Central memory CD8-positive, alpha-beta T cell (primary cell): ENCODE measurements around the gene MBD2.
A peak's percentile ranks its signal among the peaks of the same experiment; 100 is the strongest.
"Not testable (repeated sequence)": the region's sequence is repeated elsewhere in the genome, so short reads cannot be mapped to it uniquely, and the experiment has no call there.

Experiments used
- ATAC-seq: fragments of 150-1000 bp; cut with Tn5 transposase; replicated peaks from 2 replicates; pipeline ENCODE4 v1.10.0; 2022; ENCODE audit warnings: mild to moderate bottlenecking, moderate FRiP score, moderate number of reproducible peaks; ENCODE audit not compliant: poor library complexity, severe bottlenecking; ENCODE audit errors: extremely low read depth
- DNase-seq, 2 donors: peaks; one replicate each; pipeline ENCODE4 v3.0.0; 2021; ENCODE audit warnings: low spot score in 2 of 2
- H3K27ac Mint-ChIP-seq: one replicate; pipeline ENCODE4 v1.8.0; 2022; ENCODE audit warnings: low read depth, mild to moderate bottlenecking, moderate library complexity, mixed read lengths
- H3K27me3 Mint-ChIP-seq: one replicate; pipeline ENCODE4 v1.8.0; 2022; ENCODE audit warnings: mixed read lengths
- H3K36me3 Mint-ChIP-seq: one replicate; pipeline ENCODE4 v1.8.0; 2022; ENCODE audit warnings: mild to moderate bottlenecking, moderate library complexity, mixed read lengths; ENCODE audit not compliant: insufficient read depth
- H3K4me1 Mint-ChIP-seq: one replicate; pipeline ENCODE4 v1.8.0; 2022; ENCODE audit warnings: mixed read lengths
- H3K4me3 Mint-ChIP-seq: one replicate; pipeline ENCODE4 v1.8.0; 2022; ENCODE audit warnings: mild to moderate bottlenecking, moderate library complexity, mixed read lengths
- H3K9me3 Mint-ChIP-seq: one replicate; pipeline ENCODE4 v1.8.0; 2022; ENCODE audit warnings: mixed read lengths

MBD2 gene

DNA sequence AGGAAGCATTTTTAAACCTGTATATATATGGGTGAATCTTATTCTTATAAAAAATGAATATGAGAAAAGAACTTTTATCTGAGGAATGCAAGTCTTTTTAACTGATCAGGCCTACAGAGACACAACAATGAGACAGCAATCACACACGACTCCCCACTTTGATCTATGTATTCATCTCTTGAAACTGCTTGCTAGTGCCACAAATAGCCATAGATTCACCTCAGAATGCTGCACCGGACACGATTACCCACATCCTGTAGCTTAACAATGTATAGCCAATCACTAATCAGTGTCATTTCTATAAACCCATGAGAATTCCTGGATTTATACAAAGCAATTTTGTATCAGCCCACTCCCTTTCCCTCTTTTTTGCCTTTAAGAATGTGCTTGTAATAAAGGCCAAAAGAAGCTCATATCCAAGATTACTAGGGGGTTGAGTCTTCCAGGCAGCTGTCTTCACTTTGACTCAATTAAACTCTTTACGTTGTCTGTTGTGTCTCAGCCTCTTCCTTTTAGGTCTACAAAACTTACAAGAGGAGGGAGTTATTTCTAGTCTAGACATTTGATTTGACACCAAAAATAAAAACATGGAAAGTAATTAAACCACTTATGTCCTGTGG, 94.9 kb downstream of the MBD2 start:
- Mint-ChIP-seq H3K4me3 (no peak overlapping the region), H3K27me3 (no peaks in the 10 kb centered on the region), H3K27ac (no peak overlapping the region), H3K36me3 (no peaks in the 10 kb centered on the region), H3K4me1 (peaks cover 11% of the 10 kb centered on the region), H3K9me3 (no peaks in the 10 kb centered on the region)
- no peak for ATAC-seq
- DNase-seq, result no peak

DNA sequence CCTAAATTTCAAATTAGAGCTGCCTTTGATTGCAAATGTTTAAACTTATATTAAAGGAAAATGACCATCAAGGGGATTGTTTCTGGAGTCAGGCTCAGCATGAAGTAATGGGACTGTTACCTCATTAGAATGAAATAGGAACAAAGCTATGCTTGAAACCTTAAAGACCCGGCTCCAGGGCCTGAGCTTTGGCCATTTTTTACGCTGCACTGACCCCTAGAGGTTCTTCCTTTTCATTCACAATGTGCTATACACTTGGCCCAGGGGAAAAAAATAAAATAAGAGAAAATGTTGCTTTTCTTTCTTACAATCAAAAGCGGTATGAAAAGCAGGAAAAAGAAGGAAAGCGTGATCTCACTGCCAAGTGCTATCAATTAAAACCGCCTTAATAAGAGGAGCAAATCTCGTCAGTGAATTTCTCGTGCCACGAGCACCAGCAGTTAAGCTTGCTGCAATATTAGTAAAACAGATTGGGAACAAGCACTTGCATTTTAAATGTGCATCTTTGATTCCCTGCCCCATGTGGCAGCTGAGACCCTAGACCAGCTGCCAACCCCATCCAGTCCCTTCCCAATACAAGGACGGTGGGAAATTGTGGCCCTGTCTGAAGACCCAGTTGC, 96.6 kb downstream of the MBD2 start:
- ATAC-seq (no peak), DNase-seq (no peak)
- H3K4me3 Mint-ChIP-seq, result no peak overlapping the region
- no peaks in the 10 kb centered on the region for H3K36me3 Mint-ChIP-seq
- H3K27me3 Mint-ChIP-seq, result no peaks in the 10 kb centered on the region
- H3K9me3 Mint-ChIP-seq, result no peaks in the 10 kb centered on the region
- H3K4me1 Mint-ChIP-seq, result peaks cover 11% of the 10 kb centered on the region
- H3K27ac Mint-ChIP-seq, result no peak overlapping the region

DNA sequence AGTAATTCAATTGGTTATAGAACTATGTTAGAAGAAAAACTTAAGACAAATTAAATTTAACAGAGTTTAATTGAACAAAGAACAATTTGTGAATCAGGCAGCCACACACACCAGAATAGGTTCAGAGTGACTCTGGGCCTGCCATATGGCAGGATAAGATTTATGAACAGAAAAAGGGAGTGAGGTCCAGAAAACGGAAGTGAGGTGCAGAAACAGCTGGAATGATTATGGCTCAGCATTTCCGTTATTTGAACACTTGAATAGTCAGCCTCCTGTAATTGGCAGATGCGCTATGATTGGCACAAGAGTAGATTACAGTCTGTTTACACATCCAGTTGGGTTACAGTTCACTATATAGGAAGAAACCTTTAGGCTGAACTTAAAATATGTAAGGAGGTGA, 99.0 kb downstream of the MBD2 start:
- ATAC-seq, result no peak
- peak overlapping the region; percentile 5 for H3K27ac Mint-ChIP-seq

DNA sequence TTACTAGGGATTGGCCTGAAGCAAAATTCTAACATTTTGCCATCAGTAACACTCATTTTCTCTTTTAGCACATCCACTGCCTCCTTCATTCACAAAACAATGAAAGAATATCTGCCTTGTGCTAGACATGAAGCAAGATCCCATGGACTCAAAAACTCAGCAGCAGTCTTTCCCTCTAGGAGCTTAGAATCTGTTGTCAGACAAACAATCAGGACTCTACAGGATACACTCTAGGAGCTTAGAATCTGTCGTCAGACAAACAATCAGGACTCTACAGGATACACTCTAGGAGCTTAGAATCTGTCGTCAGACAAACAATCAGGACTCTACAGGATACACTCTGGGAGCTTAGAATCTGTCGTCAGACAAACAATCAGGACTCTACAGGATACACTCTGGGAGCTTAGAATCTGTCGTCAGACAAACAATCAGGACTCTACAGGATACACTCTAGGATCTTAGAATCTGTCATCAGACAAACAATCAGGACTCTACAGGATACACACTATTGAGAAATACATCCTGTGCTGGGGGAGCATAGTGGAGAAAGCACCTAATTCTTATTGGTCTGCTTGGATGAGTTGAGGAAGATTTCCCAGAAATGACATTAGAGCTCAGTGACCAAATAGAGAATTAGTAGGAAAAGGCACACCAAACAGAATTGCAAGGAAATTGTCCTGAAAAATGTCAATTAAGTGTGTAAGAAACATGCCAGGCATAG, 100.6 kb downstream of the MBD2 start:
- H3K4me3 Mint-ChIP-seq, H3K27me3 Mint-ChIP-seq, H3K9me3 Mint-ChIP-seq, DNase-seq, ATAC-seq, H3K36me3 Mint-ChIP-seq, H3K27ac Mint-ChIP-seq, H3K4me1 Mint-ChIP-seq: not testable (repeated sequence)

More for the DNA sequence above, 99.0 kb downstream of the MBD2 start:
- Mint-ChIP-seq H3K27me3 (no peaks in the 10 kb centered on the region), H3K9me3 (no peaks in the 10 kb centered on the region), H3K4me3 (no peak overlapping the region), H3K36me3 (no peaks in the 10 kb centered on the region), H3K4me1 (peaks cover 11% of the 10 kb centered on the region)
- no peak for DNase-seq

DNA sequence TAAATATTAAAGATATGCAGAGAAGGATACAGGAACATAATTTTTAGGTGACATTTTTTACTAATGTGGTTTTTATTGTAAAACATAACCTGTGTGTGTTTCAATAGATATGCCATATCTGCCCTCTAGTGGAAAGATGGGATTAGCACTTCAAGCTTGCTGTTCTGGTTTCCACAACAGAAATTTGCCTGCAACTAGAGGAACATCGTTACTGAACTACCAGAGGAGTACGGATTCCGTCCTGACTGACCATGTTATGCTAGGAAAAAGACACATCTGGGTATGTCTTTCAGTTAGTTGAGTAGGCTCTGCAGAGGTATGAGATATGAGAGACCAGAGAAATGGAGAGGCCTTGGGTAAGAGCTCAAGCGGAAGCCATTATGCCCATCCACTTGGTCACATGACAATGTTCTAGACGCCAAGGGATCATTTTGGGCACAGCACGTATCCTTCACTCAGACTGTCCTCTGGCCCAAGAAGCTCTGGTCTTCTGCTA, 104.9 kb downstream of the MBD2 start:
- H3K4me3 Mint-ChIP-seq, result no peak overlapping the region
- DNase-seq (no peak), ATAC-seq (no peak)
- peaks cover 5% of the 10 kb centered on the region for H3K4me1 Mint-ChIP-seq
- peaks cover 2% of the 10 kb centered on the region for H3K36me3 Mint-ChIP-seq
- H3K27me3 Mint-ChIP-seq, result peaks cover 15% of the 10 kb centered on the region
- H3K27ac Mint-ChIP-seq, result no peak overlapping the region
- no peaks in the 10 kb centered on the region for H3K9me3 Mint-ChIP-seq

DNA sequence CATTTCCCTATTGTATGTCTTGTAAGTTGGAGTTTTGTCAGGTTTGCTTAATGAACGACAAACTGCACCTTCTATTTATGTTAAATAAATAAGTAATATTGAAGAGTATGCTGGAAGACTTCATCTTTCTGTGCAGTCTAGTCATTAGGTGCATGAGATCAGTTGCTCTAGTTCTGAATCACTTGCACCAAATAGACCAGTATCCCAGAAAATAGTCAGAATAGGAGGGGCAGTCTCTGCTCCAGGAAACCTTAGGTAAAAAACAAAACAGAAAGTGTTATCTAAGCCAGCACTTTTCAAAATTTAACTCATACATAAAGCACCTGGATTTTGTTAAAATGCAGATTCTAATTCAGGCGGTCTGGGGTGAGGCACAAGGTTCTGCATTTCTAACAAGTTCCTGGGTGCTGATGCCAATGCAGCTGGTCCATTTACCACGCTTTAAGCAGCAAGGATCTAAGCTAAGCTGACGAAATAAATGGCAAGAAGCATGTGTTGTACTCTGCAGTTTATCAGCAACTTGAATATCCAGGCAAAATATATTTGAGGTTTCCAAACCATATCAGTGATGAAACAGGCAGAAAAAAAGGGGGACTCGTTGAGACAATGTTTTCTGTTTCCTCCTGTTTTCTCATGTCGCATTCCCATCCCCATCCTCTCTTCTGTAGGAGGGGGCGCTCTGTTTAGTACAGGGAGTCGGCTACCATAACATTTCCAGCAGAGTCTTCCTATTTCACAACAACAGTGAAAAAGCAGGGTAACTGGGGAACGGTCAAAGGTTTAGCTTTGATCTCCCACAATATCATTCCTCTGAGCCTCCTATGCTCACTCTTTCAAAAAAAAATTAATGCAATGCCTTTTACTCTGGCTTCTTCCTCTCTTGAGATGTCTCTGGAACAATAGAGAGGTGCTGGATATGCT, 106.4 kb downstream of the MBD2 start:
- peaks cover 30% of the 10 kb centered on the region for H3K27me3 Mint-ChIP-seq
- H3K4me1 Mint-ChIP-seq, result peaks cover 5% of the 10 kb centered on the region
- no peaks in the 10 kb centered on the region for H3K9me3 Mint-ChIP-seq
- ATAC-seq, result no peak
- H3K36me3 Mint-ChIP-seq, result peaks cover 2% of the 10 kb centered on the region
- no peak overlapping the region for H3K27ac Mint-ChIP-seq
- H3K4me3 Mint-ChIP-seq, result no peak overlapping the region
- DNase-seq, result no peak

DNA sequence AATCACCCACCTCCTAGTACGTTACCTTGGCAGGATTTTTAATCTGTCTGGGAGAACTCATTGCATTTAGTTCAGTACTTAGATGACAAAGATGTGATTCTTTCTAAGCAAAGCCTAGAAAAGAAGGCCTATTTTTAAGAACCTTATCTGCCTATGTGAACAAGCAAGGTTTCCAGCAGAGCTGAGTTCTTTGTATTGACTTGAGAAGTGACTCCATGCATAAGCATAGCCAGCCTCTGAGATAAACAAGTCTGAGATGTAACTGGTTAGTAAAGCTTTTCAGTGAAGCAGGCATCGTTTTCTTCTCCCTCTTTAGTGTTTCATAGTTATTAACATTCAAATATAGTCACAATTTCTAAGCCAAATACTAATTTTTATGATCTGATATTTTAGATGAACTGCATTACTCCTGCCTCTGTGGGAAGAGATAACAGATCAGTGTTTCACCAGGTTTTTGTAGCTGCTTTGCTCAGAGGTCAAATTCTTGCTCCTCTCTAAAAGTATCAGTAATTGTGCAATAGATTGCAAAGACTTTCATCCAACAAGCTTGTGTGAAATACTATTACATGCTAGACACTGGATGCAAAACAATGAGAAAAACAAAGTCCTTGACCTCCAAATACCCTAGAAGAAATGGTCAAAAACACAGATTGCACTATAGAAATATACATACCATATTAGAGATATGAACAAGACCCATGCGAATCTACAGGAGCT, 107.8 kb downstream of the MBD2 start:
- Mint-ChIP-seq H3K27ac (no peak overlapping the region), H3K4me3 (no peak overlapping the region), H3K4me1 (peaks cover 5% of the 10 kb centered on the region), H3K9me3 (no peaks in the 10 kb centered on the region), H3K27me3 (peaks cover 41% of the 10 kb centered on the region), H3K36me3 (peaks cover 2% of the 10 kb centered on the region)
- ATAC-seq (no peak), DNase-seq (no peak)

DNA sequence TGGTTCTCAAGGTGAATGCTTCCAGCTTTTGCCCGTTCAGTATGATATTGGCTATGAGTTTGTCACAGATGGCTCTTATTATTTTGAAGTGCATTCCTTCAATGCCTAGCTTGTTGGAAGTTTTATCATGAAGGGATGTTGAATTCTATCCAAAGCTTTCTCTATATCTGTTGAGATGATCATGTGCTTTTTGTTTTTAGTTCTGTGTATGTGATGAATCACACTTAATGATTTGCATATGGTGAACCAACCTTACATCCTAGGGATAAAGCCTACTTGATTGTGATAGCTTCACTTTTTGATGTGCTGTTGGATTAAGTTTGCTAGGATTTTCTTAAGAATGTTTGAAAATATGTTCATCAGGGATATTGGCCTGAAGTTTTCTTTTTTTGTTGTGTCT, 112.1 kb downstream of the MBD2 start:
- peaks cover 44% of the 10 kb centered on the region for H3K27me3 Mint-ChIP-seq
- H3K27ac Mint-ChIP-seq, result no peak overlapping the region
- H3K4me3 Mint-ChIP-seq, result no peak overlapping the region
- DNase-seq, result no peak
- H3K4me1 Mint-ChIP-seq, result no peaks in the 10 kb centered on the region
- peaks cover 2% of the 10 kb centered on the region for H3K36me3 Mint-ChIP-seq
- no peaks in the 10 kb centered on the region for H3K9me3 Mint-ChIP-seq
- no peak for ATAC-seq

DNA sequence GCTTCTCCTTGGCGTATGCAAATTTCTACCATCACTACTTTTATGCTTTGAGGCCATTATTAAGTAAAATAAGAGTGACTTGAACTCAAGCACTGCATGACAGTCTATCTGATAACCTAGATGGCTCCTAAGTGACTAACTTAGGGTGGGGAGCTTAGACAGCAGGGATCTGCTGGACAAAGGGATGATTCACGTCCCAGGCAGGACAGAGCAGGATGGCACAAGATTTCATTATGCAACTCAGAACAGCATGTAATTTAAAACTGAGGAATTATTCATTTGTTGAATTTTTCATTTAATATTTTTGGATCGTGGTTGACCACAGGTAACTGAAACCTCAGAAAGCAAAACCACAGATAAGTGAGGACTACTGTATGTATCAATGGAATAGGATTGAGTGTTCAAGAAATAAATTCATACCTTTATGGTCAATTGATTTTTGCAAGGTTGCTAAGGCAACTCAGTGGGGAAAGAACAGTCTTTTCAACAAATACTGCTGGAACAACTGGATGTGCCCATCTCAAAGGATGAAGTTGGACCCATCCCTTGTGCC, 115.3 kb downstream of the MBD2 start:
- no peaks in the 10 kb centered on the region for H3K36me3 Mint-ChIP-seq
- ATAC-seq (no peak), DNase-seq (no peak)
- H3K9me3 Mint-ChIP-seq, result no peaks in the 10 kb centered on the region
- H3K27me3 Mint-ChIP-seq, result peaks cover 25% of the 10 kb centered on the region
- no peak overlapping the region for H3K27ac Mint-ChIP-seq
- H3K4me3 Mint-ChIP-seq, result no peak overlapping the region
- H3K4me1 Mint-ChIP-seq, result no peaks in the 10 kb centered on the region

DNA sequence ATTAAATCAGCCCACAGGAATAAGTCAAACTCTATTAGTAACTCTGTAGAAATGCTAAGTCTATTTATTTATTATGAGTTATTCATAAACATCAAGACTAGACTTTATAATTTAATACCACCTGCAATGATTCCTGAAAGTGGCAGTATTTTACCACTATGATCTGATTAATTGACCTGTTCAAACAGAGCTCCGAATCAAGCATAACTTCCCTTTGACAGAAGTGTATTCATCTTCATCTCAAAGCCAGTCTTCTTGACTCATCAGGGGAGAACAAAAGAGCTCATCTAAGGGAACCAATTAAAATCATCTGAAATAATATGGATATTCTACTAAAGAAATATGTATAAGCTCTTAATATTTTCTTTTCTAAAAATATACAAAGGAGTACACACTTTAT, 122.3 kb downstream of the MBD2 start:
- peaks cover 30% of the 10 kb centered on the region for H3K27me3 Mint-ChIP-seq
- peaks cover 7% of the 10 kb centered on the region for H3K9me3 Mint-ChIP-seq
- no peak overlapping the region for H3K4me3 Mint-ChIP-seq
- DNase-seq (no peak), ATAC-seq (no peak)
- H3K27ac Mint-ChIP-seq, result no peak overlapping the region
- H3K4me1 Mint-ChIP-seq, result no peaks in the 10 kb centered on the region
- no peaks in the 10 kb centered on the region for H3K36me3 Mint-ChIP-seq
